Psoas muscle (tissue), 8 donors: ENCODE results near the gene PRTN3. TPM values are rescaled to one million over a fixed set of nuclear protein-coding genes. Genes with fewer than 3 reads are reported as not detected.

Source experiments
- ATAC-seq, 4 donors: fragments of 200-7000 bp; cut with Tn5 transposase; one replicate each; pipeline ENCODE4 v1.9.1; 2020; ENCODE audit warnings: moderate library complexity in 3 of 4, mild to moderate bottlenecking in 2 of 4
- DNase-seq, 2 donors: peaks; one replicate each; pipeline ENCODE4 v3.0.0-alpha.2; 2020
- H3K27ac ChIP-seq: fragments of 200-600 bp; one replicate; pipeline ENCODE4 v1.8.0; 2022
- H3K27me3 ChIP-seq, 3 donors: fragments of 200-600 bp in 1 of 3; one replicate each; pipeline versions ENCODE4 v1.6.1 to v1.8.0; 2013 to 2022; ENCODE audit warnings: low read length in 2 of 3, mild to moderate bottlenecking in 2 of 3, moderate library complexity in 1 of 3; ENCODE audit not compliant: insufficient read depth in 3 of 3
- H3K36me3 ChIP-seq, 2 donors: fragments of 200-600 bp in 1 of 2; one replicate each; pipeline versions ENCODE4 v1.6.1 to v1.8.0; 2013 to 2022; ENCODE audit warnings: low read depth in 1 of 2, mild to moderate bottlenecking in 1 of 2, moderate library complexity in 1 of 2; ENCODE audit not compliant: insufficient read depth in 1 of 2
- H3K4me1 ChIP-seq: fragments of 200-600 bp; one replicate; pipeline ENCODE4 v1.8.0; 2022
- H3K4me3 ChIP-seq: fragments of 200-600 bp; one replicate; pipeline ENCODE4 v1.8.0; 2022; ENCODE audit warnings: mild to moderate bottlenecking
- H3K9me3 ChIP-seq: fragments of 200-600 bp; one replicate; pipeline ENCODE4 v1.8.0; 2022
- WGBS, 3 donors: extraction: QIAGEN DNeasy Blood & Tissue Kit; methylation state at CpG; one replicate each; pipeline versions ENCODE4 v1.1.6 to v1.1.7; 2013; 5-methylcytosine and 5-hydroxymethylcytosine counted together
- intact Hi-C, 2 donors: fragments of 100-400 bp; cut with DNase I; formaldehyde crosslinking; loops; one replicate each; pipeline versions ENCODE4 v1.11.0 to v1.14.2; 2022
- polyA plus RNA-seq, 3 donors: library from polyadenylated mRNA; stranded (reverse); fragments of 200-250 nt; gene quantifications; one replicate each; pipeline ENCODE4 v1.2.3, GENCODE V29; 2013
- total RNA-seq, 4 donors: library from RNA; stranded (reverse); fragmentation: NEBNext Ultra II Directional in 2 of 4; extraction: Animal tissue kit (Norgen Biotek cat#: 25700) in 2 of 4; gene quantifications; one replicate each; pipeline versions ENCODE4 v1.2.1 to v1.2.4, GENCODE V29; 2021 to 2023
- TF ChIP-seq, protein P1 (sequence below): fragments of 200-600 bp; IDR thresholded peaks from one replicate; pipeline ENCODE4 v1.8.0; 2022; ENCODE audit warnings: antibody characterized with exemption
- donor health status: healthy with polysubstance abuse.
- donor health status: DM: no; HTN: no; CAD: no; lungs with moderate emphysema.
- donor health status: Bipolar disorder and iron deficiency.
- donor health status: healthy.
- donor health status: DM: yes; HTN: yes; CAD: no.
- donor health status: DM: no; HTN: no; CAD: no.
- donor health status: DM: no; HTN: no; CAD: no.
- donor health status: DM: yes; HTN: yes; CAD: no.

PRTN3 gene
- total and polyA plus RNA-seq, 7 donors: 0.04 to 0.34 (median 0.14) TPM; not detected in 3

- peaks cover 5% of the 10 kb centered on the region for H3K4me1 ChIP-seq
- H3K27me3 ChIP-seq: no peaks in the 10 kb centered on the region
- H3K36me3 ChIP-seq: peaks cover 12 to 71% of the 10 kb centered on the region in 2 donors
- 77 to 85% (median 83%) methylated on average over 20 to 25 of the region's 25 CpGs for WGBS, 3 donors
- ATAC-seq: no peak
- H3K9me3 ChIP-seq: no peaks in the 10 kb centered on the region
- intact Hi-C loops: no loop called here
- TF ChIP-seq, protein P1, sequence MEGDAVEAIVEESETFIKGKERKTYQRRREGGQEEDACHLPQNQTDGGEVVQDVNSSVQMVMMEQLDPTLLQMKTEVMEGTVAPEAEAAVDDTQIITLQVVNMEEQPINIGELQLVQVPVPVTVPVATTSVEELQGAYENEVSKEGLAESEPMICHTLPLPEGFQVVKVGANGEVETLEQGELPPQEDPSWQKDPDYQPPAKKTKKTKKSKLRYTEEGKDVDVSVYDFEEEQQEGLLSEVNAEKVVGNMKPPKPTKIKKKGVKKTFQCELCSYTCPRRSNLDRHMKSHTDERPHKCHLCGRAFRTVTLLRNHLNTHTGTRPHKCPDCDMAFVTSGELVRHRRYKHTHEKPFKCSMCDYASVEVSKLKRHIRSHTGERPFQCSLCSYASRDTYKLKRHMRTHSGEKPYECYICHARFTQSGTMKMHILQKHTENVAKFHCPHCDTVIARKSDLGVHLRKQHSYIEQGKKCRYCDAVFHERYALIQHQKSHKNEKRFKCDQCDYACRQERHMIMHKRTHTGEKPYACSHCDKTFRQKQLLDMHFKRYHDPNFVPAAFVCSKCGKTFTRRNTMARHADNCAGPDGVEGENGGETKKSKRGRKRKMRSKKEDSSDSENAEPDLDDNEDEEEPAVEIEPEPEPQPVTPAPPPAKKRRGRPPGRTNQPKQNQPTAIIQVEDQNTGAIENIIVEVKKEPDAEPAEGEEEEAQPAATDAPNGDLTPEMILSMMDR: no peak
- H3K4me3 ChIP-seq: no peak overlapping the region
- no peak for DNase-seq
- H3K27ac ChIP-seq: no peak overlapping the region
Measured at GRCh38 chr19:810883-811489, 29.8 kb upstream of the PRTN3 start.

GRCh38 chr19:811506-812048 lies 29.2 kb upstream of the PRTN3 start:
- ATAC-seq: no peak
- H3K36me3 ChIP-seq: peaks cover 9 to 65% of the 10 kb centered on the region in 2 donors

DNA sequence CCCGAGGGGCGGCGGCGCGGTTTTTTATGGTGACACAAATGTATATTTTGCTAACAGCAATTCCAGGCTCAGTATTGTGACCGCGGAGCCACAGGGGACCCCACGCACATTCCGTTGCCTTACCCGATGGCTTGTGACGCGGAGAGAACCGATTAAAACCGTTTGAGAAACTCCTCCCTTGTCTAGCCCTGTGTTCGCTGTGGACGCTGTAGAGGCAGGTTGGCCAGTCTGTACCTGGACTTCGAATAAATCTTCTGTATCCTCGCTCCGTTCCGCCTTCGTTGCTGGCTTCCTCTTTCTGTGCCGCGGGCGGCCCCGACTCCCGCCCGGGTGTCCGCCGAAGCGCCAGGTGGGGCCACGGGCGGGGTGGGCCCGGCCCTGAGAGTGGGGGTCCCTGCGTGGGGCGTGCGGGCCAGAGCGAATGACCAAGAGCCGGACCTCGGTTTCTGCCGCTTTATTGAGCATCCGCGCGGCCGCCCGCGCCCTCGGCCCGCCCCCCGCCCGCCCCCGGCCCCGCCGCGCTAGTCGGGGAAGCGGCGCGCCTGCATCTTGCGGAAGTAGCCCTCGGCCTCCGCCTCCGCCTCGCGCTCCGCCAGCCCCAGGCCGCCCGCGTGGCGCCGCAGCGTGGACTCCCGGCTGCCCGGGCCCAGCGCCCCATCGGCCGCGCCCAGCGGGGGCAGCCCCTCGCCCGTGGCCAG lies 28.6 kb upstream of the PRTN3 start:
- H3K27me3 ChIP-seq: no peaks in the 10 kb centered on the region
- no peak overlapping the region for H3K27ac ChIP-seq
- ATAC-seq (no peak), DNase-seq (no peak)
- intact Hi-C loops: no loop called here
- WGBS, 3 donors: 87 to 90% (median 90%) methylated on average over 67 to 80 of the region's 80 CpGs
- TF ChIP-seq, protein P1: no peak
- H3K4me1 ChIP-seq: no peaks in the 10 kb centered on the region
- H3K9me3 ChIP-seq: no peaks in the 10 kb centered on the region
- H3K36me3 ChIP-seq: peaks cover 9 to 59% of the 10 kb centered on the region in 2 donors
- no peak overlapping the region for H3K4me3 ChIP-seq

More at GRCh38 chr19:811506-812048, 29.2 kb upstream of the PRTN3 start:
- Histone ChIP-seq H3K27me3 (no peaks in the 10 kb centered on the region), H3K27ac (no peak overlapping the region), H3K4me1 (peaks cover 4% of the 10 kb centered on the region), H3K4me3 (no peak overlapping the region), H3K9me3 (no peaks in the 10 kb centered on the region)
- intact Hi-C loops: no loop called here
- TF ChIP-seq, protein P1: no peak
- DNase-seq: no peak
- 91 to 95% (median 94%) methylated on average over 20 of the region's 20 CpGs for WGBS, 3 donors

DNA sequence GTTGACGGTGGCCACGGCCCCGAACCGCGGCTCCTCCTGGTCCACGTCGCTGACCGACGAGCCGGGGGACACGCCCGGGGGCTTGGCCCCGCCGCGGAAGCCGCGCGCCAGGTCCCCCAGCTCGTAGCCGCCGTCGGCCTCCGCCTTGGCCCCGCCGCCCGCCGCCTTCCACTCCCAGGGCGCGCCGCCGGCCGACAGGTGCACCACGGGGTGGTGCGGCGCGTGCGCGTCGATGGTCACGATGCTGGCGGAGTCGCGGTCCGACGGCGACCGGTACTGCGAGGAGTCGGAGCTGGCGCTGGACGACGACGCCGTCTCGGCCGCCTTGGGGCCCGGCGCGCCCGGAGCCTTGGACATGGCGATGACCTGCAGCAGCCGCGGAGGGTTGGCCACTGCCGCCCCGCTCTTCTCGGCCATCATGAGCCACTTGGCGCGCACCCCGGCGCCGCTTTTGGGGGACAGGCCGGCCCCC lies 28.0 kb upstream of the PRTN3 start:
- no peaks in the 10 kb centered on the region for H3K9me3 ChIP-seq
- H3K36me3 ChIP-seq: peaks cover 9 to 53% of the 10 kb centered on the region in 2 donors

More for the DNA sequence above, 28.0 kb upstream of the PRTN3 start:
- TF ChIP-seq, protein P1: no peak
- H3K4me3 ChIP-seq: no peak overlapping the region
- no peaks in the 10 kb centered on the region for H3K4me1 ChIP-seq
- ATAC-seq: peak in 1 of 4 donors; percentile 1
- no peaks in the 10 kb centered on the region for H3K27me3 ChIP-seq
- H3K27ac ChIP-seq: no peak overlapping the region
- 90 to 94% (median 93%) methylated on average over 53 to 72 of the region's 72 CpGs for WGBS, 3 donors
- no peak for DNase-seq
- intact Hi-C loops: no loop called here
